RWPE2 (cell line): Measurements from ENCODE around the gene CHST15.

Experiments used
- ATAC-seq: fragments of 200-7000 bp; cut with Tn5 transposase; 3 replicates; pipeline ENCODE4 v1.9.1; 2021; ENCODE audit warnings: low read depth
- DNase-seq: peaks from one replicate; pipeline ENCODE4 v3.0.0-alpha.2; 2020; ENCODE audit warnings: low spot score
- H3K27ac ChIP-seq: fragments of 450-650 bp; 2 replicates; pipeline ENCODE4 v1.5.1; 2017; ENCODE audit warnings: mild to moderate bottlenecking; ENCODE audit not compliant: poor library complexity, severe bottlenecking
- H3K27me3 ChIP-seq: fragments of 250-450 bp; sonication (Bioruptor Pico); 2 replicates; pipeline ENCODE4 v1.5.1; 2021; ENCODE audit warnings: mild to moderate bottlenecking, moderate library complexity; ENCODE audit not compliant: insufficient read depth, poor library complexity, severe bottlenecking
- H3K36me3 ChIP-seq: fragments of 250-450 bp; sonication (Bioruptor Pico); 2 replicates; pipeline ENCODE4 v1.5.1; 2020; ENCODE audit warnings: low read depth, mild to moderate bottlenecking, moderate library complexity
- H3K4me1 ChIP-seq: fragments of 250-450 bp; sonication (Bioruptor Pico); 2 replicates; pipeline ENCODE4 v1.5.1; 2021; ENCODE audit warnings: mild to moderate bottlenecking, moderate library complexity; ENCODE audit not compliant: insufficient read depth, poor library complexity, severe bottlenecking
- H3K4me3 ChIP-seq: fragments of 250-450 bp; sonication (Bioruptor Pico); 2 replicates; pipeline ENCODE4 v1.5.1; 2021; ENCODE audit warnings: mild to moderate bottlenecking, moderate library complexity; ENCODE audit not compliant: severe bottlenecking
- H3K9me3 ChIP-seq: fragments of 250-450 bp; sonication (Bioruptor Pico); 2 replicates; pipeline ENCODE4 v1.5.1; 2021; ENCODE audit warnings: mild to moderate bottlenecking, moderate library complexity; ENCODE audit not compliant: severe bottlenecking
- TF ChIP-seq, protein P1 (sequence below): fragments of 450-650 bp; IDR thresholded peaks from one replicate; pipeline ENCODE4 v1.5.1; 2017; ENCODE audit warnings: mild to moderate bottlenecking, moderate library complexity; ENCODE audit not compliant: poor library complexity, severe bottlenecking

CHST15 gene

DNA sequence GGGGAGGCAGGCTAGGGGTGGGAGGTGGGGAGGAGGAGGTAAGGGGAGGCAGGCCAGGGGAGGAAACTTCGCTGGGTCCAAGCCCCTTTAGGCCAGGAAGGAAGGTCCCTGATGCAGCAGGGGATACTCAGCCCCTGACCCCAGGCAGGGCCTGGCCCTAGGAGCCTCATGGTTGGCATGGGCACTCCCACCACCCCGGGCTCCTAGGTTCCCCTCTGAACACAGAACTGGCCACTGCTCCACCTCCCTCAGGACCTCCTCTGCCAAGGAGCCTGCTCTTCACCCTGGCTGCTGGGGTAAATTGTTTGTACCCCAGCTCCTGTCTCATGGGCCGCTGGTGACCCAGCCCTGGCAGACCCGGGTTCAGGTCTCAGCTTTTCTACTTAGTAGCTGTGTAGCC lies 25.8 kb upstream of the CHST15 start:
- DNase-seq (no peak), ATAC-seq (no peak)
- Histone ChIP-seq H3K27ac (no peak overlapping the region), H3K27me3 (no peaks in the 10 kb centered on the region), H3K9me3 (no peaks in the 10 kb centered on the region), H3K36me3 (no peaks in the 10 kb centered on the region), H3K4me3 (no peak overlapping the region), H3K4me1 (no peaks in the 10 kb centered on the region)
- TF ChIP-seq, protein P1, sequence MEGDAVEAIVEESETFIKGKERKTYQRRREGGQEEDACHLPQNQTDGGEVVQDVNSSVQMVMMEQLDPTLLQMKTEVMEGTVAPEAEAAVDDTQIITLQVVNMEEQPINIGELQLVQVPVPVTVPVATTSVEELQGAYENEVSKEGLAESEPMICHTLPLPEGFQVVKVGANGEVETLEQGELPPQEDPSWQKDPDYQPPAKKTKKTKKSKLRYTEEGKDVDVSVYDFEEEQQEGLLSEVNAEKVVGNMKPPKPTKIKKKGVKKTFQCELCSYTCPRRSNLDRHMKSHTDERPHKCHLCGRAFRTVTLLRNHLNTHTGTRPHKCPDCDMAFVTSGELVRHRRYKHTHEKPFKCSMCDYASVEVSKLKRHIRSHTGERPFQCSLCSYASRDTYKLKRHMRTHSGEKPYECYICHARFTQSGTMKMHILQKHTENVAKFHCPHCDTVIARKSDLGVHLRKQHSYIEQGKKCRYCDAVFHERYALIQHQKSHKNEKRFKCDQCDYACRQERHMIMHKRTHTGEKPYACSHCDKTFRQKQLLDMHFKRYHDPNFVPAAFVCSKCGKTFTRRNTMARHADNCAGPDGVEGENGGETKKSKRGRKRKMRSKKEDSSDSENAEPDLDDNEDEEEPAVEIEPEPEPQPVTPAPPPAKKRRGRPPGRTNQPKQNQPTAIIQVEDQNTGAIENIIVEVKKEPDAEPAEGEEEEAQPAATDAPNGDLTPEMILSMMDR, result no peak

DNA sequence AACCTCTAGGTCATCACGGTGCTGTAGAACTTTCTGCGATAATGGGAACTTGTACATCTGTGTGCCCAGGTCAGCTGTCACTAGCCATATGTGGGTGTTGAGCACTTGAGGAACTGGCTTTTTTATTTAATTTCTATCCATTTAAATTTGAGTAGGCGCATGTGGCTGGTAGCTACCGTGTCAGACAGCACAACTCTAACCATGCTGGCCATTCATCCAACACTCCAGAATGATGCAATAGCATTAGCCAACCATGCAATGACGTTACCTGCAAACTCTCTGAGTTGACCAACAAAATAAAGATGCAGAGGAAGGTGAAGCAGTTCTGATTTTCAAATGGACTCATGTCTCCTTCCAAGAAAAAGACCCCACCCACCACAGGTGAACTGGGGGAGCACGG lies 24.4 kb upstream of the CHST15 start:
- H3K27me3 ChIP-seq, result no peaks in the 10 kb centered on the region
- no peaks in the 10 kb centered on the region for H3K4me1 ChIP-seq
- H3K36me3 ChIP-seq, result no peaks in the 10 kb centered on the region
- no peaks in the 10 kb centered on the region for H3K9me3 ChIP-seq
- DNase-seq (no peak), ATAC-seq (no peak)
- H3K4me3 ChIP-seq, result no peak overlapping the region
- TF ChIP-seq, protein P1, result no peak
- no peak overlapping the region for H3K27ac ChIP-seq

DNA sequence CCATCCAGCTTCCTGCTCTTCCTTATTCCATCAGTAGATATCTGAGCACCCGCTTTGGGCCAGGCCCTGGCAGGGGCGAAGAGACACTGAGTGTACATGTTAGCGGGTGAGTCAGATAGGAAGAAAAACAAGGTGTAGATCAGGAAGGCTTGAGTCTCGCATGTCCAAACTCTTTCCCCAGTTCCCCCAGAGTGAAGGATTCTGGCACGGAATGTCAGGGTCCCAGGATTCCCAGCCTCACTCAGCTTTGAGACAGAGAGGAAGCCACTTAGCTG lies 24.1 kb upstream of the CHST15 start:
- TF ChIP-seq, protein P1, result no peak
- Histone ChIP-seq H3K9me3 (no peaks in the 10 kb centered on the region), H3K4me1 (no peaks in the 10 kb centered on the region), H3K36me3 (no peaks in the 10 kb centered on the region), H3K4me3 (no peak overlapping the region), H3K27ac (no peak overlapping the region), H3K27me3 (no peaks in the 10 kb centered on the region)
- ATAC-seq (no peak), DNase-seq (no peak)

DNA sequence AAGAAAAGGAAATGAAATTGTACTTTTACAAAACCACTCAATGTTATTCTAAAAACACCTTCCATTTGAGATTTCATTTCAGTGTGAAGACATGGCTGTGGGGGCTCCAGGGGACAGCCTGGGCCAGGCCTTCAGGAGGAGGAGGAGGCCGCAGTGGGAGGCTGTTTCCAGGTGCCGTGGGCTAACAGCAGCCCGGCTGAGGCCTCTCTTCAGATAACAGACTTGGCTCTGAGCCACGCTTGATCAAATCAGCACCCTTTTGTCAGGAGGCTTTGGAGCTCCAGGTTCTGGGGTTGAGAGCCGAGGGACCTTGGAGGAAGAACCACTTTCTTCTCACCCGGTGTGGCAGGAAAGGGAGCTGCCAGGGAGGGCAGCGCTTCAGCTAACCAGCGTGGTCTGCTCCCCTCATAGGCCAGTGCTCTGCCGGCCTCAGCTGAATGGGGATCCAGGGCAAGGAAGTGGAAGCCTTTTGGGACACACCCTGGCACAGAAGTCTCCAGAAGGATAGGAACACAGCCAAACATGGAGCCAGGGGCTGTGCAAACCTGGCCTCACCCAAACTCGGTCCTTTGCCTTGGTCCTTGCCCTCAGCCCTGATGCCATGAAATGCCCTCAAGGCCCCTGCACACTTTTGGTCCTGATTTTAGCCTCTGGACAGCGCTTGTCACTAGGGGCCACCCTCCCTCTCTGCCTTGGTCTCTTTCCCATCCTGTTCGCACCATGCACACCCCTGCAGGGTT lies 23.5 kb upstream of the CHST15 start:
- Histone ChIP-seq H3K27ac (no peak overlapping the region), H3K9me3 (no peaks in the 10 kb centered on the region), H3K4me3 (no peak overlapping the region), H3K27me3 (no peaks in the 10 kb centered on the region), H3K4me1 (no peaks in the 10 kb centered on the region), H3K36me3 (no peaks in the 10 kb centered on the region)
- TF ChIP-seq, protein P1, result no peak
- DNase-seq (no peak), ATAC-seq (no peak)

DNA sequence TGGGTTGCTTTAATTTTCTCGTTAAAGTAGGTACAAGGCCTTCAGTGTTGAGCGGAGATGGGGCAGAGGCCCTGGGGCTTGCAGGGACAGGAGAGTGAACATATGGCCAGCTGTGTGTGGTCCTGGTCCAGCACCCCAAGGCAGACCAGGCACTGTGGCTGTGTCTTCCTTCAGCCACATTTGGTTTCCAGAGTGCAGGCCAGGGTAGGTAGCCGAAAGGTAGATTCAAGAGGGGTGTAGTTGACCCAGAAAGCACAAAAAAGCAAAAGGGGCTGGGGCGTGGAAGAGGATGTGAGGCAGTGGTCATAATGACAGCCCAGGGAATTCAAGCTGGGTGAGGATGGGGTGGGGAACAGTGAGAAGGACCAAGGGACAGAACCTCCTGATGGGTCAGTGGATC lies 21.3 kb upstream of the CHST15 start:
- DNase-seq, result no peak

More for the DNA sequence above, 21.3 kb upstream of the CHST15 start:
- no peaks in the 10 kb centered on the region for H3K9me3 ChIP-seq
- no peaks in the 10 kb centered on the region for H3K4me1 ChIP-seq
- H3K27ac ChIP-seq, result no peak overlapping the region
- no peaks in the 10 kb centered on the region for H3K27me3 ChIP-seq
- no peak overlapping the region for H3K4me3 ChIP-seq
- no peaks in the 10 kb centered on the region for H3K36me3 ChIP-seq
- TF ChIP-seq, protein P1, result no peak
- no peak for ATAC-seq
